ENCODE results near the gene MED13L.

MED13L gene

DNA sequence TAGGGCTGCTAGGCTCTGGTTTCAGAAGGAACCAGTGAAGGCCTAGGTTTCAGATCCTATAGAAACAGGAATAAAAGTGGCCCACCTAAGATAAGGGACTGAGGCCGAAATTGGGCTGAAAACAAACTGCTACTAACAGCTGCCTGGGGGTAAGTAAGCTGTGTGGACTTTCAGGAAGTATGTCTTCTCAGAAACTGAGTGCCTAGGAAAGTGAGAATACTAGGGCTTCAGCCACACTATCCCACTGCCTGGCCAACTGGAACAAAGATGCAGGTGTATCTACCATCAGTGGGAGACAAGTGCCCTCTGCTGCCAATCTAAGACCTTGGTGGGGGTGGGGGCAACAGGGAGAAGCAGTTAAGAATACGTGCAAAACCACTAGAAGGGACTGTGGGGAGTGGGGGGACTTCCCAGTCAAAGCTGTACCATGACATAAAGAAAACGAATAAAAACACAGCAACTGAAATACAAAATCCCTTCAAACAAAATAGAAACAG, 82.5 kb downstream of the MED13L start:
- no peak for DNase-seq (ENCODE audit: extremely low read depth, low read depth)
- no peak for TF ChIP-seq CTCF (IDR thresholded peaks at IDR 0.05; ENCODE audit: low read depth, low read length)

- no peak for DNase-seq (ENCODE audit: extremely low read depth, low read depth)
- no peak for TF ChIP-seq CTCF (IDR thresholded peaks at IDR 0.05; ENCODE audit: low read depth, low read length)
These were observed 87.8 kb downstream of the MED13L start for GRCh38 chr12:116189692-116190091.

- no peak for TF ChIP-seq CTCF (IDR thresholded peaks at IDR 0.05; ENCODE audit: low read depth, low read length)
- no peak for DNase-seq (ENCODE audit: extremely low read depth, low read depth)
These were observed 88.9 kb downstream of the MED13L start for GRCh38 chr12:116188581-116188980.

- TF ChIP-seq CTCF (IDR thresholded peaks at IDR 0.05; ENCODE audit: low read depth, low read length), result no peak
- no peak for DNase-seq (ENCODE audit: extremely low read depth, low read depth)
These were observed 90.4 kb downstream of the MED13L start for GRCh38 chr12:116187151-116187511.

DNA sequence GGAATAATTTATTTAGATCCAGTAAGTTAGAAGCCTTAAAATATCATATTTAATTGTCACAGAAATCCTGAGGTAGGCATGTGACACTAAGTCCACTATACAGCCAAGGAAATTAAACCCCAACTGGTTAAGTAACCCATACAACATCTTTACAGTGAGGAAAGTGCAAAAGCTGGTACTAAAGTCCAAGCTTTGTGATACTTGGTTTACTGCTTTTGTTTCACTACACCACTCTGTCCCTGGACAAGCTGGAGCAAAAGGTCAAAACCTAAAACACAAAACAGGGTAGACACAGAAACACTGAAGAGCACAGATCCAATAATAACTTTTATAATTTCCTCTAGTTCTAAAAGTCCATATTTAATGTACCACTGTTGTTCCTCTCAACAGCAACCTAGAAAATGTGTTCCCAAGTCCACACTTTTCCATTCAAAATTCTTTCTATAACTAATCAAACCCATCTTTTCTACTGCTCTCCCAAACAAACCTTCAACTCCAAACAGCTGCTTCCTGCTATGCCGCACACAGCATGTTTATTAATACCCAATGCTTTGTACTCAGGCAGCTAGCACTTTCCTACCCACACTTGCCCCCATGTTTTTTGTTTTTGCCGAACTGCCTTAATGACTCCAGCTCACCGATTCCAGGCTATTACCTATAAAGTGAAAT, 90.9 kb downstream of the MED13L start:
- TF ChIP-seq CTCF (IDR thresholded peaks at IDR 0.05; ENCODE audit: low read depth, low read length), result no peak
- DNase-seq (ENCODE audit: extremely low read depth, low read depth), result no peak

GRCh38 chr12:116184763-116185162, 92.7 kb downstream of the MED13L start:
- no peak for TF ChIP-seq CTCF (IDR thresholded peaks at IDR 0.05; ENCODE audit: low read depth, low read length)
- no peak for DNase-seq (ENCODE audit: extremely low read depth, low read depth)

GRCh38 chr12:116183741-116184141, 93.8 kb downstream of the MED13L start:
- TF ChIP-seq CTCF (IDR thresholded peaks at IDR 0.05; ENCODE audit: low read depth, low read length), result no peak
- no peak for DNase-seq (ENCODE audit: extremely low read depth, low read depth)
